Suppressor macrophage treated with lipopolysaccharide for 4 hours (primary cell): ENCODE results near the gene CFAP410.
"Not testable (repeated sequence)": the region's sequence is repeated elsewhere in the genome, so short reads cannot be mapped to it uniquely, and the experiment has no call there.

ENCODE experiments used
- DNase-seq: peaks from one replicate; pipeline ENCODE4 v3.0.0-alpha.2; 2020

CFAP410 gene

GRCh38 chr21:44368711-44369446 lies 29.7 kb upstream of the CFAP410 start:
- DNase-seq: no peak

- DNase-seq: no peak
These were observed 27.5 kb upstream of the CFAP410 start for GRCh38 chr21:44366586-44367211.

- DNase-seq: no peak
These were observed 26.9 kb upstream of the CFAP410 start for GRCh38 chr21:44365967-44366585.

DNA sequence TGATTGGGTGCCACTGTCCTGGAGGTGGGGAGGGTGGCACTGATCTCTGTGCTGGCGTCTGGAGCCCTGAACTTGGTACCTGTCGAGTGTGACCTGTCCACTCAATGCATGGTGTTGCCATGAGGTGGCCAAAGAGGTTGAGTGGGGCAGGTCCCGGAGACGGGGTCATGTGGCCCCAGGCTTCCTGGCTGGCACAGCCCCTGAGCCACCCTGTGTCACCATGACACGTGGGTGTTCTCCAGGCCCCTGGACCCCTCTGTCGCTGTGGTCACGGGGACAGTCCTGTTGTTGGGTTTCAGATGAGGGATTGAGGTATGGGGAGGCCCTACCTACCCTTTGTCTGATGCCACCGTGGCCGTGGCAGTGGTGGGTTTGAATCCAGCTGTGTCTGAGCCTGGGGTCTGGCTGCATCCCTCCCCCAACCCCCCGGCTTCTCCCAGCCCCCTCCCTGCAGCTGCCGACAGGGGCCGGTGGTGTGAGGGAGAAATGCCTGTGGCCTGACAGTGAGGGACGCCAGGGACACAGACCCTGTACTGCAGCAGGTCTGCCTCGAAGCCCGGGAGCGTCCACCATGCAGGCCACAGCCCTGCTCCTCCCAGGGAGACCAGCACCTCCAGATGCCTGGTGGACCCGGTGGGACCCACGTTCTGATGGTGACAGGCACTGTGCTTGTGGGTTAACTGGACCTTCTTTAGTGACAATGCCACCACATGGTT lies 26.2 kb upstream of the CFAP410 start:
- no peak for DNase-seq

DNA sequence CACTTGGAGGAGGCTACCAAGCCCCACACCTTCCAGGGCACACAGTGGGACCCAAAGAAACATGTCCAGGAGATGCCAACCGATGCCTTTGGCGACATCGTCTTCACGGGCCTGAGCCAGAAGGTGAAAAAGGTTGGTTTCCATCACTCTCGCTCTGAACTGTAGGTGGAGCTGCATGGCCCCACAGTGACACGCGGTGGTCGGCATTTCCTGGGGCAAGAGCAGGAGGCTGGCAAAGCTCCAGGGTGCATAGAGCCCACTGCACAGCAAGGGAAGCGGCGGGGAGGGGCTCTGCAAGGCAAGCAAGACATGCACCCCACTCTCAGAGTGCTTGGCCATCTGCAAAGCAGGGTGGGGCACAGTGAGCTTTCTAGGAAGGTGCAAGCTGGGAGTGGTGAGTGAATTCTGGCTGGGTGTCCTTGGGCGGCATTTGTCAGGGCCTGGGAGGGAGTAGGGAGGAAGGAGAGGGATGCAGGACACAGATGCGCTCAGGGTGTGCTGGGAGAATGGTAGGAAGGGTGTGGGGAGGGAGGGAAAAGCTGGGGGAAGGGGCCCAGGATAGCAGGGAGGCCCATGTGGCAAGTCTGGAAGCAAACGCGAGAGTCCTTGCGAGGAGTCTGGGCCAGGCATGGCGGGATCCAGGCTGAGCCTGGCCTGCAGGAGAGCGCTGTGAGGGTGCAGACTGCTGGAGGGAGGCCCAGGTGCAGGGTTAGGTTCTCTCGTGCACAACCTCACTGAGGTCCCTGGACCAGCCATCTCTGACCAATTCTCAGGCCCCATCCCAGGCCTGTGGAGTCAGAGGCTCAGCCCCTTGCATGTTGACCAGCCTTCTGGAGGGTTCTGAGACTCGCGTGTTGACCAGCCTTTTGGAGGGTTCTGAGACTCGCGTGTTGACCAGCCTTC lies 25.2 kb upstream of the CFAP410 start:
- DNase-seq: no peak

GRCh38 chr21:44363278-44363677 lies 24.1 kb upstream of the CFAP410 start:
- DNase-seq: no peak

DNA sequence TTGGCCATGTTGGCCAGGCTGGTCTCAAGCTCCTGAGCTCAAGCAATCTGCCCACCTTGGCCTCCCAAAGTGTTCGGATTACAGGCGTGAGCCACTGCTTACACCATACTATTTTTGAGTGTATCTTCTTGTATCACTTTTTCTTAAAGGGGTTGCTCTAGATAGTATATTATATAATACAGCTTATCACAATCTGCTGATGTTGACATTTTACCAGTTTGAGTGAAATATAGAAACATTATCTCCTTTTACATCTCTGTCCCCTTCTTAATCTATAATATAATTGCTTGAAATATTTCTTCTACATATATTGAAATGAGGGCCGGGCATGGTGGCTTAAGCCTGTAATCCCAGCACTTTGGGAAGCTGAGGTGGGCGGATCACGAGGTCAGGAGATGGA lies 22.7 kb upstream of the CFAP410 start:
- not testable (repeated sequence) for DNase-seq

GRCh38 chr21:44360159-44360558 lies 21.0 kb upstream of the CFAP410 start:
- DNase-seq: peak; percentile 54

DNA sequence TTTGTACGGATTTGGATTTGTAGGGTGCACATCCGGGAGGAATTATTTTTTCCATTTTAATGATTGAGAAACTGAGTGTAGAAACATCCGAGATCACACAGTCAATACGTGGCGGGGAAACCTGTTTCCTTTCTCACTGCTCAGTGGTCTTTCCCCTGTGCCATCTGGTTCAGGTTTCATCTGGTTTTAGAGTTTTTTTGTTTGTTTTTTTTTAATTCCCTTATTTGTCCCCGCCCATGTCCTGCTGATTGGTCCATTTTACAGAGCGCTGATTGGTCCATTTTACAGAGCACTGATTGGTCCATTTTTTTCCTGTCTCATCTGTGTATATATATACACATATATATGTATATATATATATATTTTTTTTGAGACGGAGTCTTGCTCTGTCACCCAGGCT lies 20.2 kb upstream of the CFAP410 start:
- no peak for DNase-seq

DNA sequence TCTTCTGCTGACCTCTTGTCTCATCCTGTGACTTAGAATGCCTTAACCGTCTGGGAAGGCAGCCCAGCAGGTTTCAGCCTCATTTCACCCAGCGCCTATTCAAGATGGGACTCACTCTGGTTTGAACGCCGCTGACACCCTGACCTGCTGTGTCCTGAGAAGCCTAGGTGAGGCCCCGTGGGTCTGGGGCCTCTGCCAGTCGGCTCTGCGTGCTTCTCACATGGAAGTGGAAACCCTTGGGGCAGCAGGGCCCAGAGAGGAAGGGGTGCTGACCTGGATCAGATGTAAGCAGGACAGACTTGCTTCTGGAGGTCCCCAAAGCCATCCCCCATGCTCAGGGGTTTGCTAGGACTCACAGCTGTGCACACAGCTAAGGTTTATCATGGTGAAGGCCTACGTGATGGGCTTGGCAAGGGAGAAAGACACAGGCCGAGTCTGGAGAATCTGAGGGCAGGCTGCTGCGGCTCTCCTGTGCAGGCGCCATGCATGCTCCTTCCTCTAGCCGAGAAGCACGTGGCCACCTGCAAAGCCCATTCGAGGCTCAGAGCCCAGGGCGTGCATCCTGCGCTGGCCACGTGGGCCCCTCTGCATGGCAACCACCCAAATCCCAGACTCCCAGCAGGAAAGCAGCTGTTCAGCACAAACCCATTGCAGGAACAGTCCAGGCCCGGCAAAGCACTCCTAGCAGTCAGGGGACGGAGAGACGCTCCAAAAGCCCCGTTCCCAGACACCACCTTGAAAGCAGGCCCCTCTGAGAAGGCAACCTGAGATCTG lies 18.1 kb upstream of the CFAP410 start:
- DNase-seq: no peak

DNA sequence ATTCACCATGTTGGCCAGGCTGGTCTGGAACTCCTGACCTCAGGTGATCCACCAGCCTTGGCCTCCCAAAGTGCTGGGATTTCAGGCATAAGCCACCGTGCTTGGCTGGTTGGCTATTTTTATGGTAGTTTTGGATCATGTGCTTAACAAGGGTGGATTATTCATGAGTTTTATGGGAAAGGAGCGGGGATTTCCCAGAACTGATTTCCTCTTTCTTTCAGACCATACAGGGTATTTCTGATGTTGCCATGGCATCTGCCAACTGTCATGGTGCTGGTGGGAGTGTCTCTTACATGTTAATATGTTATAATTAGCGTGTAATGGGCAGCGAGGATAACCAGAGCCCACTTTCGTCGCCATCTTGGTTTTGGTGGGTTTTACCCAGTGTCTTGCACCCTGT lies 17.4 kb upstream of the CFAP410 start:
- peak; percentile 93 for DNase-seq

GRCh38 chr21:44356160-44356559 lies 17.0 kb upstream of the CFAP410 start:
- DNase-seq: no peak

DNA sequence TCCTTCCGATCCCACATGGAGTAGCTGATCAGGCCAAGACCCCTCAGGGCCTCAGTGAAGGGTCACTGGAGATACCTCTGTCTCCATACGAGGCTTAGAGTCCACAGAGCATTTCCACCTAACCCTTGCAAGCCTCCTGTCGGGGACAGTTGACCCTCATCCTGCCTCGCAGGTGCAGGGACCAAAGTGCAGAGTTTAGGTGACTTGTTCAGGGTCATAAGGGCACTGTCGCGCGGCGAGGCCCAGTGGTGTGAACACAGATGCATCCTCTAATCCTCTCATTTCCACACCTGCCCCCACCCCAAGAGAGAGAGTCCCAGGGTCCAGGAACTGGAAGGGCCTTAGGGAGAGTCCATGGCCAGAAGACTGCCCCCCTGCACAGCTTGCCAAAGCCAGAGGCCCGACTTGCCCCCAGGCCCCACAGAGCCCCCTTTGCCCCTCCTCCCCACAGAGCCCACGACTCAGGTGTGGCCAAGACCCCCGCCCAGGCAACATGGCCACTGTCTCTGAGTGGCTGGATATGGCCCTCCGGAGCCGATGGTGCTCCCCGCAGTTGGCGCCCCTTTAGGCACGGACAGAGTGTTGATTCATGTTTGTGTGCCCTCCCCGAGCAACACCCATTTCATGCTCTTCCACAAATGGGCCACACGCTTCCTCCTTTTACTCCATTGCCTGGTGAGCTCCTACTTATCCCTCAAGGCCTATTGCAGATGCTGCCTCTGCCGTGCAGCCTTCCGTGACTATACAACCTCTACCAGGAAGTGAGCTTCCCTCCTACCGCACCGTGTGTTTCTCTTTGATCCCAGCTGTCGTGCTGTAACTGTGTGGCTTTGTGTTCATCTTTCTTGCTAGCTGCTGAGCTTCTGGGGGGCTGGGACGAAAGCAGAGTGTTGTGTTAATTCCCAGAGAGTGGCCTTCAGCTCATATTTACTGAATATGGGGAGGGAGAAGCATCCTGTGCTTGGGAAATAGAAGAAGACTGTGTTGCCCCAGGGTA lies 15.9 kb upstream of the CFAP410 start:
- DNase-seq: peak; percentile 34

DNA sequence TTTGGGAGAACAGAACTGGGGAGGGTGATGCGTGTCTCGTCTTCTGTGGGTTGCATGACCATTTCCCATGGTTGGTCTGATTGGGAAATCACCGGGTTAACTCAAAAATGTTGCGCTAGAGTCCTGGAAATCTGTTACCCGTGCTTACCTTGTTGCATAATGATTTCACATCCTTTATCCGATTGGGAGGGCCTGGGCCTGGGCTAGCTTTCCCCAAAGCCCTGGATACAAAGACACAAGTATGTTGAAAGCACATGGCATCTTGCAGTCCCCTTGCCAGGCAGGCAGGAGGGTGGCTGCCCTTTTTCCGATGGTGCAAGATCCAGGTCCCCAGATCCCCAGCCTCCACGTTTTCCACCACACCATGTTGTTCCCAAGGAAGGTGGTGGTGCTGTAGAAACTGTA lies 14.8 kb upstream of the CFAP410 start:
- peak; percentile 95 for DNase-seq

- peak; percentile 87 for DNase-seq
These were observed 14.2 kb upstream of the CFAP410 start, which contains the start of gene TRPM2 for GRCh38 chr21:44353191-44353970. Gene TRPM2 (plus strand): TSS chr21:44353621. CDS start chr21:44353701, 80 bp downstream.

DNA sequence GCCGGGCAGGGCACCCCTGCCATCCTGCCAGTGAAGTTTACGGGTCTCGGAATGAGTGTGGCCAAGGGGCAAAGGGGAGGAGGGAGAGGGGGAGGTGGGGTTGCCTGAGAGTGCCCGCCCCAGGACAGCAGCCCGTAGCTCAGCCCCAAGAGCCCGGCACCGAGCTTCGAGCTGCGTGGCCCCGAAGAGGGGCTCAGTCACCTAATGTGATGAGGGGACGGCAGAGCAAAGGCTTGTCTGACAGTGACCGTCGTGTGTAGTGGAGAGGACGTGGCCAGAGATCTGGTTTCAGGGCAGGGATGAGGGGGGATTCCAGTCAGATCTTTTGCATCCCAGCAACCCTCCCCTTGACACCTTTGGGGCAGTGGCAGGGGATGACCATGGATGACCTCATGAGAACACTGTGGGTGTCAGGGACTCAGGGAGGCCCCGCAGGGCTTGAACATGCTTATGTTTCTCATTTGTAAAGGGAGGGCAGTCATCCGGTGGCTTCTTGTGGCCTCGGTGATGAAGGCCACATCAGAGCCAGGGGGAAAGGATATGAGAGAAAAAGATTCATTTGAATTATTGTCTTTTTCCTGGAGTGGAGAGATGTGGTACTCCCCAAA lies 13.2 kb upstream of the CFAP410 start:
- peak; percentile 73 for DNase-seq

DNA sequence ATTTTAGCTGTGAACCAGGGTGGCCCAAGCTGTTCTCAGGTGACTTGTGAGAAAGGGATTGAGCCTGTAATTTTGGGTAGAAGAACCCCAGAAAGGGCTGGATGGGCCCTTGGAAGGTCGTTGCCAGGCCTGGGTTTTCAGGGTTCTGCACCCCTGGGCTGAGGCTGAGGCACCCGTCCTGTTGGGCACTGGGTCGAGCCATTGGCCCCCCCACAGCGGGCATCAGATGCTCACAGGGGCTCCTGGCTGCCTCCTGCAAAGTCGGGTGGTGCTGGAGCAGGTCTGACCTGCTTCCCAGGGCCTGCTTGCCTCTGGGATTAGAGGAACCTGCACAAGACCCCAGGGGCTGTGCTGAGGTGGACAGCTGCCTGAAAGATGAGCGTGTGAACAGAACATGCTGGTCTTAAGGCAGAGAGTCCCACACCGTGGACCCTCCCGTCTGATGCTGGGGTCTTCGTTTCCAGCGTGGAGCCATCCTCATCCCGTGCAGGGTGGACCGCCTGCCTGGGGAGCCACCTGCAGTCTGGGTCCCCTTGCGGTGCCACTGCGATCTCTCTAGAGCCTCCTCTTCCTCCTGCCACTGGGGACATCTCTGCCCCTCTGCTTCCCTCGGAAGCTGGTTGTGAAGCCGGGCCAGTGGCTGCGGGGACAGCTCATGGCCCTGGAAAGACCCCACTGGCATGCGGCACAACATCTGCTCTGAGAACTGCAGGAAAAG lies 12.5 kb upstream of the CFAP410 start:
- no peak for DNase-seq

DNA sequence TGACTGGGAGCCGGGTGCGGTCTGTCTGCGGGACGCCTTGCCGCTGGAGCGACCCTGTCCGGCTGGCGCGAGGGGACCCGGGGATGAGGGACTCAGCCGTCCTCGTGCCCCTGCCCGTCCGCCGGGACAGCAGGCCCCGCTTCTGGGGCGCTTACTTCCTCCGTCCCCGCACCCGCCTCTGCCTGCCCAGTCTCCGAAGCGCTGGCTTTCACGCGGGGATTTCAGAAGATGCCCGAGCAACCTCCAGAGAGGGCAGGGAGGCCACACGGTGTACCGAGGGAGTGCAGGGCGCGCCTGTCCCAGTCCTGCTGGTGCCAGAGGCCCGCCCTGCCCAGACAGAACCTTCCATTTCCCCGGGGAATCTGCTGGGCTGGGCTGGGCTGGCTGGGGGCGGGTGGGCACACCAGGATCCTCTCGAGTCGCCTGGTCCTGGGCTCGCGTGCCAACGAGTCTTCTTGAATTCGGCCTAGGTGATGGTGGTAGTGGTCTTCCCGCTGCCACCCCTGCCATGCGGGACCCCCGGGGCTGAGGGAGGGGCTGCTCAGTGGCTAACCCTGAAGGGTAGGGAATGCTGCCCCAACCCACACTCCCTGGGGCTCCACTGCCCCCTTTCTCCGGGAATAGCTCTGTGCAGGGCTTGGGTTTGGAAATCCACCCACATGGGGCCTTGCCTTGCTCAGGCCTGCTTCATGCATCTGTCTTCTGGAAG lies 11.7 kb upstream of the CFAP410 start:
- DNase-seq: no peak
